PC-3 (cell line): ENCODE results near the gene CTRL. TPM values are rescaled to one million over a fixed set of nuclear protein-coding genes. Genes with fewer than 3 reads are reported as not detected.

Experiments
- ATAC-seq: fragments of 200-7000 bp; cut with Tn5 transposase; 2 replicates; pipeline ENCODE4 v1.9.1; 2020; ENCODE audit warnings: mild to moderate bottlenecking, moderate library complexity
- BruUV-seq: library from RNA; stranded (reverse); fragments of 400-500 nt; replicated peaks from 2 replicates; lab custom pipeline; 2021; lab: Mats Ljungman, UMichigan
- CTCF ChIA-PET: fragments of 300-600 bp; sonication (Branson Sonifier 250); formaldehyde crosslinking; loops from one replicate; lab custom pipeline; 2022; ENCODE audit warnings: antibody characterized with exemption; lab: Charles Lee
- POLR2A ChIA-PET: fragments of 300-600 bp; sonication (Branson Sonifier 250); formaldehyde crosslinking; loops from one replicate; lab custom pipeline; 2022; ENCODE audit warnings: antibody characterized with exemption; ENCODE audit not compliant: unreplicated experiment; lab: Charles Lee
- DNase-seq: peaks from one replicate; pipeline ENCODE4 v3.0.0-alpha.2; 2015
- H2AFZ ChIP-seq: fragments of 300-600 bp; sonication (generic); 2 replicates; pipeline ENCODE4 v1.6.0; 2016; ENCODE audit warnings: antibody characterized with exemption, low read length
- H3F3A ChIP-seq: fragments of 300-600 bp; sonication (generic); one replicate; pipeline ENCODE4 v1.6.0; 2017; ENCODE audit warnings: antibody characterized with exemption, low read length, control low read depth, mild to moderate bottlenecking; ENCODE audit not compliant: unreplicated experiment
- H3K27ac ChIP-seq: fragments of 300-600 bp; sonication (generic); 2 replicates; pipeline ENCODE4 v1.5.1; 2016; ENCODE audit warnings: mild to moderate bottlenecking, low read length
- H3K27me3 ChIP-seq: fragments of 300-600 bp; sonication (generic); 2 replicates; pipeline ENCODE4 v1.6.1; 2016; ENCODE audit warnings: low read length, mixed read lengths
- H3K36me3 ChIP-seq: fragments of 300-600 bp; sonication (generic); 2 replicates; pipeline ENCODE4 v1.6.1; 2016; ENCODE audit warnings: low read depth, mixed run types, low read length, mixed read lengths
- H3K4me1 ChIP-seq: fragments of 300-600 bp; sonication (generic); 2 replicates; pipeline ENCODE4 v1.5.1; 2016; ENCODE audit warnings: low read length; ENCODE audit not compliant: insufficient read depth
- H3K4me2 ChIP-seq: fragments of 300-600 bp; sonication (generic); 2 replicates; pipeline ENCODE4 v1.6.0; 2016; ENCODE audit warnings: low read length
- H3K4me3 ChIP-seq: fragments of 300-600 bp; sonication (generic); 2 replicates; pipeline ENCODE4 v1.5.1; 2016; ENCODE audit warnings: mild to moderate bottlenecking, low read length, mixed read lengths
- H3K79me2 ChIP-seq: fragments of 300-600 bp; sonication (generic); 2 replicates; pipeline ENCODE4 v1.6.1; 2017; ENCODE audit warnings: low read length, mixed read lengths
- H3K9ac ChIP-seq: fragments of 300-600 bp; sonication (generic); 2 replicates; pipeline ENCODE4 v1.6.0; 2016; ENCODE audit warnings: mild to moderate bottlenecking, low read length
- H3K9me2 ChIP-seq: fragments of 300-600 bp; sonication (generic); replicated peaks from 2 replicates; pipeline ENCODE4 v1.6.1; 2016; ENCODE audit warnings: mixed run types, low read length, mixed read lengths
- H3K9me3 ChIP-seq: fragments of 300-600 bp; sonication (generic); 2 replicates; pipeline ENCODE4 v1.6.1; 2016; ENCODE audit warnings: low read length, mixed read lengths
- H4K20me1 ChIP-seq: fragments of 300-600 bp; sonication (generic); 2 replicates; pipeline ENCODE4 v1.6.1; 2016; ENCODE audit warnings: low read length, mixed read lengths
- CTCF ChIP-seq: fragments of 300-600 bp; sonication (generic); conservative IDR thresholded peaks from 2 replicates; pipeline ENCODE4 v1.5.1; 2017; ENCODE audit warnings: antibody characterized with exemption, low read depth, mild to moderate bottlenecking, low read length
- EZH2 ChIP-seq: fragments of 300-600 bp; sonication (generic); IDR thresholded peaks from one replicate; pipeline ENCODE4 v1.6.1; 2017; ENCODE audit warnings: antibody characterized with exemption, mild to moderate bottlenecking, low read length; ENCODE audit not compliant: unreplicated experiment
- EZH2phosphoT487 ChIP-seq: fragments of 300-600 bp; sonication (generic); IDR thresholded peaks from 2 replicates; pipeline ENCODE4 v1.6.1; 2018; ENCODE audit warnings: mild to moderate bottlenecking, antibody characterized with exemption, low read length, borderline replicate concordance
- intact Hi-C: fragments of 100-400 bp; cut with micrococcal nuclease; formaldehyde crosslinking; loops from 2 replicates; pipeline ENCODE4 v1.9.0; 2023
- total RNA-seq: library from RNA; depleted of rRNA; stranded (reverse); fragments of >200 nt; gene quantifications from 2 replicates; pipeline ENCODE4 v1.2.3, GENCODE V29; 2014

The CTRL gene
- total RNA-seq, 1 experiment from 2014 or later = 1.6 TPM

- intact Hi-C loops = loop anchor here (1.0 to 5.0 kb wide), 3 partner anchors 45 to 111 kb away; partner anchors contain the start of gene THAP11
- Histone ChIP-seq H3K36me3 (no peaks in the 10 kb centered on the region), H2AFZ (no peak overlapping the region), H3K9me2 (no peaks in the 10 kb centered on the region), H3K27ac (no peak overlapping the region), H3K4me1 (peaks cover 18% of the 10 kb centered on the region), H3K4me3 (no peak overlapping the region), H3K9ac (no peak overlapping the region), H3F3A (no peaks in the 10 kb centered on the region), H4K20me1 (no peaks in the 10 kb centered on the region), H3K27me3 (no peaks in the 10 kb centered on the region), H3K4me2 (no peak overlapping the region), H3K9me3 (no peaks in the 10 kb centered on the region), H3K79me2 (no peaks in the 10 kb centered on the region)
- no TSS peak for BruUV-seq
- no peak for ATAC-seq
- POLR2A ChIA-PET = no interaction called here
- no peak for DNase-seq
- no peak for TF ChIP-seq EZH2phosphoT487
- no peak for TF ChIP-seq CTCF
- CTCF ChIA-PET = no interaction called here
Measured at GRCh38 chr16:67928147-67928546, 3.5 kb downstream of the CTRL start.

GRCh38 chr16:67927131-67927941, 4.3 kb downstream of the CTRL start:
- ATAC-seq = no peak
- Histone ChIP-seq H3K4me3 (no peak overlapping the region), H3K79me2 (no peaks in the 10 kb centered on the region), H3K9me2 (no peaks in the 10 kb centered on the region), H3F3A (no peaks in the 10 kb centered on the region), H3K4me2 (no peak overlapping the region), H3K4me1 (peaks cover 18% of the 10 kb centered on the region), H3K36me3 (no peaks in the 10 kb centered on the region), H2AFZ (no peak overlapping the region), H4K20me1 (no peaks in the 10 kb centered on the region), H3K27ac (peak overlapping the region; percentile 77), H3K9me3 (no peaks in the 10 kb centered on the region), H3K27me3 (no peaks in the 10 kb centered on the region), H3K9ac (no peak overlapping the region)
- no TSS peak for BruUV-seq
- intact Hi-C loops = loop anchor here (5.0 kb wide), 1 partner anchor 85 kb away; the partner anchor contains the start of gene THAP11
- ChIA-PET CTCF (no interaction called here), POLR2A (no interaction called here)
- no peak for DNase-seq
- TF ChIP-seq EZH2 = no peak
- no peak for TF ChIP-seq CTCF
- no peak for TF ChIP-seq EZH2phosphoT487
